Hematopoietic multipotent progenitor cell treated with erythropoietin and hydrocortisone succinate and interleukin-3 and kit ligand, for 6 days (in vitro differentiated cells): ENCODE measurements around the gene GIT1.
A peak's percentile ranks its signal among the peaks of the same experiment; 100 is the strongest.

Experiments
- DNase-seq: peaks from one replicate; pipeline ENCODE4 v3.0.0-alpha.2; 2015

The GIT1 gene, protein sequence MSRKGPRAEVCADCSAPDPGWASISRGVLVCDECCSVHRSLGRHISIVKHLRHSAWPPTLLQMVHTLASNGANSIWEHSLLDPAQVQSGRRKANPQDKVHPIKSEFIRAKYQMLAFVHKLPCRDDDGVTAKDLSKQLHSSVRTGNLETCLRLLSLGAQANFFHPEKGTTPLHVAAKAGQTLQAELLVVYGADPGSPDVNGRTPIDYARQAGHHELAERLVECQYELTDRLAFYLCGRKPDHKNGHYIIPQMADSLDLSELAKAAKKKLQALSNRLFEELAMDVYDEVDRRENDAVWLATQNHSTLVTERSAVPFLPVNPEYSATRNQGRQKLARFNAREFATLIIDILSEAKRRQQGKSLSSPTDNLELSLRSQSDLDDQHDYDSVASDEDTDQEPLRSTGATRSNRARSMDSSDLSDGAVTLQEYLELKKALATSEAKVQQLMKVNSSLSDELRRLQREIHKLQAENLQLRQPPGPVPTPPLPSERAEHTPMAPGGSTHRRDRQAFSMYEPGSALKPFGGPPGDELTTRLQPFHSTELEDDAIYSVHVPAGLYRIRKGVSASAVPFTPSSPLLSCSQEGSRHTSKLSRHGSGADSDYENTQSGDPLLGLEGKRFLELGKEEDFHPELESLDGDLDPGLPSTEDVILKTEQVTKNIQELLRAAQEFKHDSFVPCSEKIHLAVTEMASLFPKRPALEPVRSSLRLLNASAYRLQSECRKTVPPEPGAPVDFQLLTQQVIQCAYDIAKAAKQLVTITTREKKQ

DNA sequence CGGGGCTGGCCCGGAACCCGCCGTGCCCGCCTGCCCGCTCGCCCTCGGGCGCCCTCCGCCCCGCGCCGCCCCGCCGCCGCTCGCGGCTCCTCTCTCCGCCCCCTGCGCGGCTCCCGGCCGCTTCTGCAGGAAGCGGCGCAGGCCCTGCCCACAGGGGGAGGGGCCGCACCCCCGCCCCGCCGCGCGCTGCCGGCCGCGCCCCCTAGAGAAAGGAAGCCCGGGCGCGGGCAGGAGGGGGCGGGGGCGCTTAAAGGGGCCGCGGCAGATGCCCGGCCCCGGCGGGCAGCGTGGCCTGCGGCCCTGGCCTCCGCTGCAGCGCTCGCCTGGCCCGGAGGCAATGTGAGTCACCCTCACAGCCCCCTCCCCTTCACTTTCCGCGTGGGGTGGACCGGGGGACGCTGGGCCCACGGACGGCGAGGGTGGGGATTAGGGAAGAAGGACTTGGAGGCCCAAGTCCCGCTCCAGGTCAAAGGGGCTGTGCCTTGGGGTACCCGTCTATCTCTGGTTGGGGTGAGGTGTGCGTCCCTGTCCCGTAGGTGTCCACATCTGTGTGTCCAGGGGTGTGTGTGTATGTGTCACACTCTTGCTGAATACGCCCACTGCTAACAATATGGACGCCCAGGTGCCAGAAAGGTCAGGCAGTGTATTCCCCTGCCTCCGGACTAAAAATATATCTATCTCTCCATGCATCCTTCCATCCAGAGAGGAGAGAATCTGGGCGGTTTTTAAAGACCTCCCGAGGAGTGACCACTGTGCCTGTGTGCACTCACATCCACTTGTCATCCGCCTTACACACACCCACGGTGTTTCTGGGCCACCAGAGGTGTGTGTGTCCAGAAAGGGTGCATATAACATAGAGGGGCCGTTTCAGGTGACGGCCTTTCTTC is at the start of gene GIT1:
Gene GIT1 (minus strand): TSS at position 125 of the 887 bp plus-strand sequence. CDS start 270 bp downstream, outside the sequence.
- peak; percentile 91 for DNase-seq

DNA sequence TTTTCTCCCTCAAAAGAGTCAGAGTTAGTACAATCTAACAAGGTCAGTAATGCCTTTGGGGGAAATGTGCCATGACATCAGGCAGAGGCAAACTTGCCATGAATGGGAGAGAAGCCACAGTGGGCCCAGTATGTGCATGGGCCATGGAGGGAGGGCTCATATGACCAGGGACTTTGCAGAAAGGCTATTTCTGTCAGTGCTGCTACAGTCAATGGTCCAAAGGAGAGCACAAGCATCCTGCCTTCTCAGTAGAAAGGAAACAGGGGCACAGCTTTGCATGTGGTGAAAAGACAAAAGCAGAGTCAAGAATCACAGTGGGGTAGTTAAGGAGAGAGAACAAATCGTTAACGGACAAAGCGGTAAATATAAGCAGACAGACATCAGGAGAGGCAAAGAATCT is 44.4 kb upstream of the GIT1 start:
- no peak for DNase-seq

DNA sequence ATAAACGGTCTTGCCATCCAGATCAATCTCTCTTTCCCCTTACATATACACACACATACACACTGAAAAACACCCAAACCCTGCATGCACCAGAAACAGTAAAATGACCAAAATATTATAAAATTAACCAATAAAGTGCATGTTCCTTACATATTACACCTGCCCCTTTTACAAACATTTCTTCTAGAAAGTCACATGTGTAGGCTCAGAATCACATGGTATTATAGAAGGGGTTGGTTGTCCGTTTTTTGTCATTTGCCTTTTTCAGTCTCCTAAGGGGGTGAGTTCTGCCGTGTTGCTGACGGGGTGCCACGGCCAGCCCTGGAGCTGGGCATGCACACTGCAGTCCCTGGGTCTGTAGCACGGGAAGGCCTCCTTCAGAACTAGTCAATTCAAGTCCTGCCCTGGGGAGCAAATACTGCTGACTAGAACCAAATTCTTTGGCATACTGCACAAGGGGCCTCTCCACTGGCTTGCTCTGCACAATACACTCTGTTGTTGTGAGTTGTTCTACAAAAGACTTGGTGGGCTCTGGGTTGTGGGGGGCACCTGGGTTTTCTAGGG is 41.3 kb upstream of the GIT1 start:
- DNase-seq = no peak

DNA sequence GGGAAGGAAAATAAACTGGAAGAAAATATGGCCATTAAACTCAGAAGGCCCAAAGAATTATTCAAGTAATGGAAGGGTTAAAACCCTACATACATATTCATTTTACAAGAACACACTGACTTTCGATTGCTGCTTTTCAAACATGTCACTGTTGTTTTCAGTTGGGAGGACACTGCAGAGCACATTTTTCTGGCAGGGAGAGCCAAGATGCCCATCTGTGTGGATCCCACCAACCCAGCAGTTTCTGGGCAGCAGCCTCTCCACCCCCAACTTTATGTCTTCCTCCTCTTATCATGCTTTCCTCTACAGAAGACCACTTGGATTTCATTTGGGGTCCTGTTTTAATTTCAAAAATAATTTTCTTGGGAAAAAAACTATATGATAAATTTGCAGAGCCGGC is 40.4 kb upstream of the GIT1 start:
- no peak for DNase-seq

DNA sequence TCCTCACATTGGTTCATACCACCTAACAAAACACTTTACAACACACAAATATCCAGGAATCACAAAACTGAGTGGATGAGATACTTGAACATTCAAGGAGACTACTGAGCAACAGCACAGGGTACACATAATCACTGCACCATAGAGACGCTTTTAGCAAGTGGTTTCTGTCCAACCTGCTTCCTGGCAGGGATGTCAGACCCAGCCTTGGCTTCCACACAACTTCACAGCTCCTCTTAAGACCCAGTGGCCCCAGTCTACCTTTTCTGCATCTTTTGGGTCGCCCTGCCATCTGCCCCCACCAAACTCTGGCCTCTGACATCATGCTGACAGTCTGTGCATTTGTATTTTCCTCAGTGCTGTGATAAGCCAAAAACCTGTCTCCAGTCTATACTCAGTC is 39.2 kb upstream of the GIT1 start:
- no peak for DNase-seq

DNA sequence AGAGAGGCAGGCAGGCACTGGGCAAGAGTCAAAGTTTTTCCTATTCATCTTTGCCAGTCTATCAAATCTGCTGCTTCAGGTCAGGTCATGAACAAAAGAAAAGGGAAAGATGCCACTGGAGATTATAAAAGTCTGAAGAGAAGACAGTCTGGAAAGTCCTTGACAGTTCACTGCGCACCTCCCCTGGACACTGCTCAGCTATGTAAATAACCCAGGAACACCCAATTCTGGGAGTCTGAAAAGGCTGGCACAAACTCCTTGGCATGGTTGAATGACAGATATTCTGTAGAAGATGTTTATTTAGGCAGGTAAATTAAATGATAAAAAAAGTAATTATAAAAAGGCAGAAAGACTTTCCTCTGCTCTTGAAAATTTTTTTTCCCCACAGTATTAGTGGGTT is 38.5 kb upstream of the GIT1 start:
- no peak for DNase-seq

DNA sequence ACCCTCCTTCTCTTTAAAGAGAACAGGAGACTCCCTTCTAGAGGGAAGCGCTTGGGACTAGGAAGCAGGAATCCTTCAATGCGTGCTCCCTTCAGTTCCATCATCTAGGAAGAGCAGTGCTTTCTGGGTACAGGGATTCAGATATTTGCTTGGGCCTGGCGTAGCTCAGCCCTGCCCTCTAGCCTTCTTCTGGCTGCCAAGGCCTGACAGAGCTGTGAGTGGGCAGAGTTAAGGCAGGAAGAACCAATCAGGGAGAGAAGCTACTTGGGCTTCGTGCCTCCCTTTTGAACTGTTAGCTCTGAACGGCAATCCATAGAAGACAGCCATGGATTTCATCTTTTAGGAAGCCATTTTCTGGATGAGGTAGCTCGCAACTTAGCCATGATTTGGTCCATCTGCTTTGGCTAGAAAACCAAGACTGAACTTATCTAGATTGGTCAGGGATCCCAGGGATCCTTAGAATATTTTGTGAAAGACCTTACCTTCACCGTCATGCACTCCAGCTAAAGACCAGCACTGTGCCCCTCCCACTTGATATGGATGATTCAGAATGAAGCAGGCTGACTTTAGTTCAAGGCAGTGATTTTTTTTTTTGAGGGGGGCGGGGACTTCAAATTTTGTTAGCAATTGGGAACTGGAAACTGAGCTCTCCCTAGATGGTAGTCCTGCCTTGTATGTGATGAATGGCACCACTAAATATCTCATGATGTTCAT is 35.7 kb upstream of the GIT1 start:
- no peak for DNase-seq

DNA sequence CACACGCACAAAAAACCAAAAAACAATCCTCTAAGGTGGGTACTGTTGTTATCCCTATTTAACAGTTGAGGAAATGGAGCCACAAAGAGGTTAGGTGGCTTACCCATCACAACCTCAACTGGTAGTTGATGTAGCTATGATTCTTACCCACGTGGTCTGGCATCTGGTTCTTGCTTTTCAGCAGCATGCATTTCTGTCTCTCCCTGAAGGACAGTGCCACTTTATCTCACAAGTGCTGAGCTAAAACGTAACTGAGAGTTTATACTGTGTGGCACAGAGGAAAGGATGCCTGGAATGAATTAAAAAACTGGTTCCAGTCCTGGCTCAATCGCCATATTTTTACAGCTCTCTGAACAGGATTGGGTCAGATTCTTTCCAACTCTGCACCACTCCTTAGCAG is 35.1 kb upstream of the GIT1 start:
- no peak for DNase-seq

DNA sequence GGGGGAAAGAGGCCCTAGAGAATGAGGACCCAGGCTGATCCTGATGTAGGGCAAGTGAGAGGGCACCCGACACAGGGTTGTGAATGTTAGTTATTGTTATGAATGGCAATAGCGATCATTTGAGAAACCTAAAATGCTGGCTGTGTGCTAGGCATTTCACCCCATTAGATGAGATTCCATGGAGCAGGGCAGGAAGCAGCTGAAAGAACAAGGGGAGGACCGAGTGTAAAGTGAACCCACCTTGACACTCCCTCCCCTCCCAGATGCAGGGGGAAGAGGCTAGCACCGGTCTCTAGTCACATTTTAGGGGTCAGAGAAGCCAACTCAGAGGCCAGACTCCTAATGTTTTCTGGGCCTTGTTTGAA is 33.8 kb upstream of the GIT1 start:
- DNase-seq = no peak

DNA sequence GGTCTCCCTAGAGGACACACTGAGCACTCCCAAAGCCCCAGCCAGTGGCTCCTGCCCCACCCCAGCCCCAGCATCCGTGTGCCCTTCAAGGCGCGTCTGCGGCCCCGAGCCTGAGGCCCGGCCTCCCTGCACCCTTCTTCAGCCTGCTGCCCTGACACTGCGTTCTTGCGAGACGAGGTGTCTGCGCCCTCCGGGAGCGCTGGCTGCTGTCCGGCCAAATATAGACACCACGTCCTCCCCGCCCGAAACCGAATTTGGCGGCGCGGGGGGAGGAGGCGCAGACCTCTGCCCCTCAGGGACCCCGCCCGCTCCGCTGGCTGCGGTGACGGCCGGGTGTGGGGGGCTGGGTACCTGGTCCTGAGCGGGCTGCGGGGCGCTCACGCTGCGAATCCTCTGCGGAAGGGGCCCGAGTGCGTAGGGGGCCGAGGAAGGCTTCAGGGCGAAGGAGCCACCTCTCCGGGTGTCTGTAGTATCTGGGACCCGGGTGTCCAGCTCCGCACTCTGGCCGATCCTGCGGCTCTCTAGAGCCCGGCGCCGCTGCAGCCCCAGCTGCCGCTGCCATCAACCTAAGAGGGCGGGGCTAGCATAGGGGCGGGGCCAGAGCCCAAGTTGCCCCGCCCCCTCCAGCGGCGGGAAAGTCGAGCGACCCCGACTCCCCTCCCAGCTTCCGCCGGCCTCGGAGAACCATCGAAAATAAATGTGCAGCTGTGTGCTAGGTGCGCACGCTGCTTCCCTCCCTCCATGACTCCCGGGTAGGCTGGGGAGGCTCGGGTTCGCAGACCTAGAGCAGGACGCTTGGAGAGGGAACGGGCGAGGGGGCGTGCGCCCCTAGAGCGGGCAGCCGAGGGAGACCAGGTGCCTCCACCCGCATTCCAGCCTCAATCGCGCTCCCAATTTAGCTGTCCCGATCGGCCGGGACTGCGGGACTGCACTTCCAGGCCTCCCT is 33.2 kb upstream of the GIT1 start, which contains the start of gene CORO6:
Gene CORO6 (minus strand): TSS at position 576 of the 946 bp plus-strand sequence. CDS start 1,491 bp downstream, outside the sequence.
- DNase-seq = peak; percentile 69

DNA sequence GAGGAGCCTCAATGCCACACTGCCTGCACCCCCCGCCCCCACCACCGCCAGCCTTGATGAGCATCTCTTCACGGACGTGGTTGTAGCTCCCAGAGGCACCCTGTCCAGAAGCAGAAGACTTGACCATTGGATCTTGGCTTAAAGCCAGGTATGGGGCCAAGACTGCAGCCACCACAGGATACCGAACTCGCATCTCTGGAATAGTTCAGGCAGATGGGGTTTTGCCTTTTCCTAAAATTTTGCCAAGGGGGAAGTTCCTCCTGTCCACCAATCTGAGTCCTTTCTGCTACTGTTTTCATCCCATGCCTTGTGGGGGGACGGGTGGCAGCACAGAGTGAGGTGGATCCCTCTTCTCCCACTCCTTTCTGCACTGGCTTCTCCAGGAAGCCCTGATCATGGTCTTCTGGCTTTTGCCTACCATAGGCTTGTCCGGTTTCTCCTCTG is 32.3 kb upstream of the GIT1 start:
- DNase-seq = no peak

DNA sequence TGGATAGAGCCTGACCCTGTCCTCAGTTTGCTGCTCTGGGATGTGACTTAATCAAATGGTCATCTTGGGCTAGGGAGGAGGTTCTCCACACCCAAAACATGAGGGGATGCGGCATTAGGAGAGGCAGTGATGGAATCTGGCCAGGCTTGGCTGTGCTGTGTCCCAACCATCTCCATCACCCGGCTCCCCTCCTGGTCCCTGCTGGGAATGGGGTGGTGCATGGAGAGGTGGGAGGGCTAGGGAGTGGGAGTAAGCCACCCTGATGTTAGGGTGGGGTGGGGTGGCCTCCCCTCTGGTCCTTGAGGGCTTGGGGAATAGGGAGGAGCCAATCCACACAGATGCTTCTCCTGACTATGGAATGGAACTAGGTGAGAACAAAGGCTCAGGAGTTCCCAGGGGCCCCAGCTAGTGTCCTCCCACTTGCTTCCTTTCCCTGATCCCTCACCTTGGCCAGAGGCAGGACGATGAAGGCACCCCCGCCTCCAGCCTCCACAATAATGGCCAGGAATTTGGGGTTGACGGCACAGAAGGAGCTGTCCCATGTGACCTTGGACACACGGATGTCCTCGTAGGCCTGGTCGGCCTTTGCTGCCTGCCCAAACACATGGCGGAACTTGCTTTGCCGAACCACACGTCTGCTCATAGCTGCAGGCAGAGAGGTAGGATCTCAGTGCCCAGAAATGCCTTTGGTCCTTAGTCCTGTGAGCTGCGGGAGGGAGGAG is 31.5 kb upstream of the GIT1 start:
- no peak for DNase-seq

DNA sequence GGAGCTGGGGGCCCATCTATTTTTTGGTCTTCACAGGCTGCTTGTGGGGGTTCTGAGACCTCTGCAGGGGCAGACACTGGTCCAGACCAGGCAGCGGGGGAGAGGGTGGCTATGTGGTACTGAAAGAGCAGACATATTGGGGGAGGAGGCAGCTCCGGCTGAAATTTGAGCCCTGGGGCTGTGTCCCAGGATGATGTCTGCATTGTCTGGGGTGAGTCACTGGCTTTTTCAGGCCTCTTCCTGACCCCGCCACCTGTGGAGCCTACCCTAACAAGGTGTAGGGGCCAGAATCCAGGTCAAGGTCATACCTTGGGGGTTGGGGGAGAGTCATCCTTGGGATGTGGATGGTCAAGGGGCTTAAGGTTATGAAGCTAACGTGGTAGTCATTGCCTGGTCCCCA is 30.8 kb upstream of the GIT1 start:
- no peak for DNase-seq

DNA sequence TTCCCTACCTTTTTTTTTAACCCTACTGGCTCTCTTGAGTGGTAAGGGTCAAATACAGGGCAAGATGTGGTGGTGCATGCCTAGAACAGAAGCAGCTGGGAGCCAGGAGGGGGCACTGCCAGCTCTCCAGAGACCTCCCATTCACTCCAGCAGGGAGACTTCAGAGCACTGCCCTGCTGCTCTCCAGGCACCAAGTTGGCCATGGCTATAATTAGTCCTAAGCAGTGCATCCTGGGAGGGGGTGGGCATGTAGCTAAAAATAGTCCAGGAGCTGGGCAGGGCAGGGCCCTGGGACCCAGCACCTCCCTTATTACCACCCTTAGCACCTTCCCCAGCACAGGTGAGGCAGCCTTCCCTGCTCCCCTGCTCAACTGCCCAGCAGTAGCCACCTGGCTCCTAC is 29.8 kb upstream of the GIT1 start:
- peak; percentile 63 for DNase-seq

DNA sequence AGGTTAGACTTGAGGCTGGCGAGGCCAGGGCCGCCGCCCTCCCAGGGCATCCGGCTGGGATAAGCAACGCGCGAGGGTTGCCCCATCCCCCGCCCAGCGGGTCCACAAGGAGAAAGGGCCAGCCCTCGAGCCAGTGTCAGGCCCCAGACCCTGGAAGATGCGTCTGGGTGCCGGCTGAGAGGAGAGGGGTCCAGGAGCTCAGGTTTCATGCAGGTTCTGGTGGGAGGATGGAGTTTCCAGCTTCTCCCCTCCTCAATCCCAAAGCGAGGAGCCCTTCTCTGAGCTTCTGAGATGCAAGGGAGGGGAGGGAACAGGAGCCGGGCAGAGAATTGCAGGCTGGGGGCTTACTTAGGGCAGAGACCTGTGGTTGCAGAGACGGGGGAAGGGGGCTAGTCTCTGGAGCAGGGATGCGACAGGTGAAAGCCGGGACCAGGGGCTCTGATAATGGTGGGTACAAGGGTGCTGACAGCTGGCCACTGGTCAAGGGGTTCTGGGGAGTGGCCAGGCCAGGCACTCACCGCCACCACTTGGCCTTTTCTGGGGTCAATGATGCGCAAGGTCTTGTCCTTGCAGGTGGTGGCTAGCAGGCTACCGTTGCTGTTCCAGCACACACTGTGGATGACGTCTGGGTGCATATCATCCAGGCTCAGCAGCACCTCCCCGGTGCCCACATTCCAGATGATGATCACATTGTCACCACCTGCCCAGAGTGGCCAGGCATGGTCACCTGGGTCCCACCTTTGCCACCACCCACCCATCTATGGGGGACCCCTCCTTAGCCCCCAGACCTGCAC is 29.0 kb upstream of the GIT1 start:
- DNase-seq = no peak

DNA sequence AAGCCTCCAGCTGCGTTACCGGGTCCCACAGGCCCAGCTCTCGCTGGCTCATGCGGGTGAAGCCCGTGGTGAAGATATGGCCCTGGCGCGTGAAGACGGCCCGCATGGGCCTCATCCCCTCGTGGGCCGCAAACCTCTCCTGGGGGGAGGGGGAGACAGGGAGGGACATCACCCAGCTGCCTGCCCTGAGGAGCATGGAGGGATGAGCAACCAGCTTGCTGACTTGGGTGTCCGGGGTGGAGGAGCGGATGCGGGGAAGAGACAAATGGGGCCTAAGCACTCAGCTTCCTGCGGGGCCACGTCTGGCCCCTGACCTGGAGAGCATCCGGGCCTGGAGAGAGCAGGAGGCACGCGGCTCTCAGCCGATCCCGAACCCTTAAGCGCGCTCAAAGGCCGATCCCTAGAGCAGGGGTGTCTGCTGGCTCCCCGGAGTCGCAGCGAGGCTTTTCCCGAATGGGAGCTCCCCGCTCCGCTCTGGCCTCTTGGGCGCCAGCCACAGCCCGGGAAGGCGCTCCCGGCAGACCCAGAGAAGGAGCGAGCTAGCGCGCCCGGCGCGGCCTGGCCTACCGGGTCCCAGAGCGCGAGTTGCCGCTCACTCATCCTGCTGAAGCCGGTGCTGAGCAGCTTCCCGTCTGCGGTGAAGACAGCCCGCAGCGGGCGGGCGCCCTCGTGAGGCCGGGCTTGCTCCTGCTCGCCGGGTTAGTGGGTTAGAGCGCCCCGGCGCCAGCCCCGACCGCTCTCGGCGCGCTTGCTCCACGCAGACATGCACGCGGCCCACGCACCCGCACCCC is 28.2 kb upstream of the GIT1 start:
- DNase-seq = peak; percentile 90

DNA sequence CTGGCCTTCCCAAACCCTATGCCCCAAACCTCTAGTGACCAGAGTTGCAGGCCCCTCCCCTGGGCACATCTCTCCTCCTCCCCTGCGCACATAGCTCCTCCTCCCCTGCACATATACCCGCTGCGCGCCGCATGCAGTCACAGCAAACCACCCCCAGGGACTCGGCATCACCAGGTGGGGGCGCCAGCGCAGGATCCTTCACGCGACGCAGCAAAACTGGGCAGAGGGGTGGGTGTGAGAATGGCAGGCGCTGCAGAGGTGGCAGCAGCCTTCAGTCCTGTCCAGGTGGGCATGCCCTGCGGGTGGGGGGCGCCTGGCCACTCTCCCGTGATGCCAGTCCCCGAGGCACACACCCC is 27.7 kb upstream of the GIT1 start:
- DNase-seq = peak; percentile 95

DNA sequence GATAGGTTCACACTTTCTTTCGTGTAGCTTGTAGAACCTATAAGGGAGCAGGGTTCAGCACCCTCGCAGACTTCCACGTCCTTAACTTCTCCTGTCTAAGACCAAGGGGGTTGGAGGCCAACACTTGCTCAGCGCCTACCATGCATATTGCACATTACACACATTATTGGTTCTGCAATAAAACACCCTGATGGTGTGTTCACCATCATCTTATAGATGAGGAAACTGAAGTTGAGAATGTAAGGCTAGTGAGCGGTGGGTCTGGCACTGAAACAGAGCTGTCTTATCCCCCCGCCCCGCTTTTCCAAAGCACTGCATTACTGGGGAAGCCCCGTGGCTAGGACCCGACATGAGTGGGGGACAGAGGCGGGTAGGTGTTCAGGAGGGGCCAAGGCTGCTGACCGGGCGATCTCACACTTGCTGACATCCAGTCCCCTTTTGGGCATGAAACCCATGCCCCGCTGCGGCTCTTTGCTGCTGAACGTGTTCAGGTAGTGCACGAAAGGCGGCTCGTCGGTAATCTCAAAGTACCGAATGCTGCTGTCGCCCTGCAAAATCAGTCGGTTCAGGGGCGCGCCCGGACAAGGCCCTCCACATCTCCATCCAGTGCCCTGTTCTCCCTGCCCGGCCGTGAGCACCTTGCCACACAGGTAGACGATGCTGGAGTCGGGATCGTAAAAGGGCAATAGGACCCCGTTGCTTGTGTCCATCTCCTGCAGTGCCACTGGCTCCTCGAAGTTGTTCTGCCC is 27.0 kb upstream of the GIT1 start:
- DNase-seq = no peak
